WTC11 (cell line): ENCODE measurements around the gene MBP. TPM values are rescaled to one million over a fixed set of nuclear protein-coding genes. Genes with fewer than 3 reads are reported as not detected.

Experiments
- ATAC-seq: fragments of 200-7000 bp; cut with Tn5 transposase; 2 replicates; pipeline ENCODE4 v1.10.0; 2021; ENCODE audit warnings: mild to moderate bottlenecking, moderate library complexity
- CTCF ChIA-PET: fragments of 300-600 bp; sonication (Branson Sonifier 250); formaldehyde crosslinking; loops from one replicate; lab custom pipeline; 2021; ENCODE audit warnings: antibody characterized with exemption; lab: Charles Lee
- POLR2A ChIA-PET: fragments of 350-600 bp; sonication (Branson Sonifier 250); formaldehyde crosslinking; loops from one replicate; lab custom pipeline; 2021; ENCODE audit warnings: antibody characterized with exemption; lab: Charles Lee
- DNase-seq: peaks from one replicate; pipeline ENCODE4 v3.0.0; 2021; ENCODE audit warnings: low spot score
- H3K27ac Mint-ChIP-seq: 2 replicates; pipeline ENCODE4 v1.8.0; 2021; ENCODE audit warnings: mixed read lengths
- H3K27me3 Mint-ChIP-seq: 2 replicates; pipeline ENCODE4 v1.8.0; 2021; ENCODE audit warnings: low read depth, mild to moderate bottlenecking, moderate library complexity, mixed read lengths
- H3K36me3 Mint-ChIP-seq: 2 replicates; pipeline ENCODE4 v1.8.0; 2021; ENCODE audit warnings: mixed read lengths
- H3K4me1 Mint-ChIP-seq: 2 replicates; pipeline ENCODE4 v1.8.0; 2022; ENCODE audit warnings: mixed read lengths
- H3K4me3 Mint-ChIP-seq: 2 replicates; pipeline ENCODE4 v1.8.0; 2021; ENCODE audit warnings: mild to moderate bottlenecking, moderate library complexity, mixed read lengths
- H3K9me3 Mint-ChIP-seq: 2 replicates; pipeline ENCODE4 v1.8.0; 2021; ENCODE audit warnings: mixed read lengths
- CREB1 ChIP-seq: sonication (generic); formaldehyde crosslinking; IDR thresholded peaks from 2 replicates; pipeline ENCODE4 v1.8.0; 2023; ENCODE audit warnings: mild to moderate bottlenecking, missing genetic modification reagents
- EMX1 ChIP-seq: fragments of 250-450 bp; sonication (Bioruptor Pico); IDR thresholded peaks from 2 replicates; pipeline ENCODE4 v1.8.0; 2021; ENCODE audit warnings: mild to moderate bottlenecking
- ERG ChIP-seq: fragments of 250-450 bp; sonication (Bioruptor Pico); IDR thresholded peaks from 2 replicates; pipeline ENCODE4 v1.8.0; 2021; ENCODE audit warnings: mild to moderate bottlenecking
- FOXJ3 ChIP-seq: sonication (generic); formaldehyde crosslinking; IDR thresholded peaks from 2 replicates; pipeline ENCODE4 v1.9.0; 2021; ENCODE audit warnings: missing genetic modification reagents, mild to moderate bottlenecking, borderline replicate concordance
- GRHL2 ChIP-seq: fragments of 250-450 bp; sonication (Bioruptor Pico); IDR thresholded peaks from 2 replicates; pipeline ENCODE4 v1.8.0; 2022; ENCODE audit warnings: mild to moderate bottlenecking, moderate library complexity; ENCODE audit not compliant: insufficient replicate concordance, severe bottlenecking
- MYBL2 ChIP-seq: sonication (generic); formaldehyde crosslinking; IDR thresholded peaks from 2 replicates; pipeline ENCODE4 v1.8.1; 2023; ENCODE audit warnings: mild to moderate bottlenecking, moderate library complexity, missing genetic modification reagents
- SOX15 ChIP-seq: fragments of 250-450 bp; sonication (Bioruptor Pico); IDR thresholded peaks from 2 replicates; pipeline ENCODE4 v1.9.0; 2021; ENCODE audit warnings: mild to moderate bottlenecking
- STAT6 ChIP-seq: sonication (generic); formaldehyde crosslinking; conservative IDR thresholded peaks from 2 replicates; pipeline ENCODE4 v1.8.1; 2023; ENCODE audit warnings: mild to moderate bottlenecking, low read depth, missing genetic modification reagents, moderate library complexity
- ZNF232 ChIP-seq: sonication (generic); formaldehyde crosslinking; IDR thresholded peaks from 2 replicates; pipeline ENCODE4 v1.8.0; 2022; ENCODE audit warnings: mild to moderate bottlenecking, missing genetic modification reagents
- ZNF423 ChIP-seq: fragments of 250-450 bp; sonication (Bioruptor Pico); IDR thresholded peaks from 2 replicates; pipeline ENCODE4 v2.1.2; 2022; ENCODE audit warnings: mild to moderate bottlenecking, moderate library complexity
- total RNA-seq: library from RNA; stranded (reverse); gene quantifications from 3 replicates; pipeline ENCODE4 v1.2.3, GENCODE V29; 2021
- TF ChIP-seq, protein P1 (sequence below): sonication (generic); formaldehyde crosslinking; IDR thresholded peaks from 2 replicates; pipeline ENCODE4 v1.8.1; 2023; ENCODE audit warnings: mild to moderate bottlenecking, missing genetic modification reagents, borderline replicate concordance
- TF ChIP-seq, protein P2 (sequence below): fragments of 200-600 bp; IDR thresholded peaks from 2 replicates; pipeline ENCODE4 v1.8.0; 2022; ENCODE audit warnings: antibody characterized with exemption
- TF ChIP-seq, protein P3 (sequence below): sonication (generic); formaldehyde crosslinking; IDR thresholded peaks from 2 replicates; pipeline ENCODE4 v1.8.1; 2023; ENCODE audit warnings: mild to moderate bottlenecking, missing genetic modification reagents, moderate library complexity

MBP gene
- total RNA-seq, 1 experiment from 2014 or later: 19.6 TPM

GRCh38 chr18:77102259-77103040, 30.1 kb downstream of the MBP start:
- H3K4me3 Mint-ChIP-seq: no peak overlapping the region
- TF ChIP-seq ZNF423 (CRISPR knock-in tag) (no peak), ZNF232 (CRISPR knock-in tag) (no peak), STAT6 (no peak), MYBL2 (CRISPR knock-in tag) (no peak), EMX1 (CRISPR knock-in tag) (no peak), ERG (CRISPR knock-in tag) (no peak), CREB1 (CRISPR knock-in tag) (no peak), SOX15 (CRISPR knock-in tag) (no peak), FOXJ3 (no peak), GRHL2 (no peak)
- TF ChIP-seq, protein P1, sequence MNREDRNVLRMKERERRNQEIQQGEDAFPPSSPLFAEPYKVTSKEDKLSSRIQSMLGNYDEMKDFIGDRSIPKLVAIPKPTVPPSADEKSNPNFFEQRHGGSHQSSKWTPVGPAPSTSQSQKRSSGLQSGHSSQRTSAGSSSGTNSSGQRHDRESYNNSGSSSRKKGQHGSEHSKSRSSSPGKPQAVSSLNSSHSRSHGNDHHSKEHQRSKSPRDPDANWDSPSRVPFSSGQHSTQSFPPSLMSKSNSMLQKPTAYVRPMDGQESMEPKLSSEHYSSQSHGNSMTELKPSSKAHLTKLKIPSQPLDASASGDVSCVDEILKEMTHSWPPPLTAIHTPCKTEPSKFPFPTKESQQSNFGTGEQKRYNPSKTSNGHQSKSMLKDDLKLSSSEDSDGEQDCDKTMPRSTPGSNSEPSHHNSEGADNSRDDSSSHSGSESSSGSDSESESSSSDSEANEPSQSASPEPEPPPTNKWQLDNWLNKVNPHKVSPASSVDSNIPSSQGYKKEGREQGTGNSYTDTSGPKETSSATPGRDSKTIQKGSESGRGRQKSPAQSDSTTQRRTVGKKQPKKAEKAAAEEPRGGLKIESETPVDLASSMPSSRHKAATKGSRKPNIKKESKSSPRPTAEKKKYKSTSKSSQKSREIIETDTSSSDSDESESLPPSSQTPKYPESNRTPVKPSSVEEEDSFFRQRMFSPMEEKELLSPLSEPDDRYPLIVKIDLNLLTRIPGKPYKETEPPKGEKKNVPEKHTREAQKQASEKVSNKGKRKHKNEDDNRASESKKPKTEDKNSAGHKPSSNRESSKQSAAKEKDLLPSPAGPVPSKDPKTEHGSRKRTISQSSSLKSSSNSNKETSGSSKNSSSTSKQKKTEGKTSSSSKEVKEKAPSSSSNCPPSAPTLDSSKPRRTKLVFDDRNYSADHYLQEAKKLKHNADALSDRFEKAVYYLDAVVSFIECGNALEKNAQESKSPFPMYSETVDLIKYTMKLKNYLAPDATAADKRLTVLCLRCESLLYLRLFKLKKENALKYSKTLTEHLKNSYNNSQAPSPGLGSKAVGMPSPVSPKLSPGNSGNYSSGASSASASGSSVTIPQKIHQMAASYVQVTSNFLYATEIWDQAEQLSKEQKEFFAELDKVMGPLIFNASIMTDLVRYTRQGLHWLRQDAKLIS: no peak
- TF ChIP-seq, protein P2, sequence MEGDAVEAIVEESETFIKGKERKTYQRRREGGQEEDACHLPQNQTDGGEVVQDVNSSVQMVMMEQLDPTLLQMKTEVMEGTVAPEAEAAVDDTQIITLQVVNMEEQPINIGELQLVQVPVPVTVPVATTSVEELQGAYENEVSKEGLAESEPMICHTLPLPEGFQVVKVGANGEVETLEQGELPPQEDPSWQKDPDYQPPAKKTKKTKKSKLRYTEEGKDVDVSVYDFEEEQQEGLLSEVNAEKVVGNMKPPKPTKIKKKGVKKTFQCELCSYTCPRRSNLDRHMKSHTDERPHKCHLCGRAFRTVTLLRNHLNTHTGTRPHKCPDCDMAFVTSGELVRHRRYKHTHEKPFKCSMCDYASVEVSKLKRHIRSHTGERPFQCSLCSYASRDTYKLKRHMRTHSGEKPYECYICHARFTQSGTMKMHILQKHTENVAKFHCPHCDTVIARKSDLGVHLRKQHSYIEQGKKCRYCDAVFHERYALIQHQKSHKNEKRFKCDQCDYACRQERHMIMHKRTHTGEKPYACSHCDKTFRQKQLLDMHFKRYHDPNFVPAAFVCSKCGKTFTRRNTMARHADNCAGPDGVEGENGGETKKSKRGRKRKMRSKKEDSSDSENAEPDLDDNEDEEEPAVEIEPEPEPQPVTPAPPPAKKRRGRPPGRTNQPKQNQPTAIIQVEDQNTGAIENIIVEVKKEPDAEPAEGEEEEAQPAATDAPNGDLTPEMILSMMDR: no peak
- TF ChIP-seq, protein P3, sequence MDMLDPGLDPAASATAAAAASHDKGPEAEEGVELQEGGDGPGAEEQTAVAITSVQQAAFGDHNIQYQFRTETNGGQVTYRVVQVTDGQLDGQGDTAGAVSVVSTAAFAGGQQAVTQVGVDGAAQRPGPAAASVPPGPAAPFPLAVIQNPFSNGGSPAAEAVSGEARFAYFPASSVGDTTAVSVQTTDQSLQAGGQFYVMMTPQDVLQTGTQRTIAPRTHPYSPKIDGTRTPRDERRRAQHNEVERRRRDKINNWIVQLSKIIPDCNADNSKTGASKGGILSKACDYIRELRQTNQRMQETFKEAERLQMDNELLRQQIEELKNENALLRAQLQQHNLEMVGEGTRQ: no peak
- DNase-seq (no peak), ATAC-seq (no peak)
- no peaks in the 10 kb centered on the region for H3K27me3 Mint-ChIP-seq
- H3K36me3 Mint-ChIP-seq: peaks cover 10% of the 10 kb centered on the region
- ChIA-PET POLR2A (no interaction called here), CTCF (no interaction called here)
- H3K4me1 Mint-ChIP-seq: peaks cover 61% of the 10 kb centered on the region
- H3K9me3 Mint-ChIP-seq: no peaks in the 10 kb centered on the region
- H3K27ac Mint-ChIP-seq: 0 out of 2 replicates have a peak overlapping the region, but pooled peaks have one; percentile 24
